HG03103 (cell line): ENCODE measurements around the gene ZNHIT1.

ENCODE experiments used
- ATAC-seq: cut with Tn5 transposase; IDR thresholded peaks from one replicate; pipeline ENCODE4 v1.9.1; 2021; ENCODE audit warnings: low read depth; ENCODE audit not compliant: unreplicated experiment

The ZNHIT1 gene

DNA sequence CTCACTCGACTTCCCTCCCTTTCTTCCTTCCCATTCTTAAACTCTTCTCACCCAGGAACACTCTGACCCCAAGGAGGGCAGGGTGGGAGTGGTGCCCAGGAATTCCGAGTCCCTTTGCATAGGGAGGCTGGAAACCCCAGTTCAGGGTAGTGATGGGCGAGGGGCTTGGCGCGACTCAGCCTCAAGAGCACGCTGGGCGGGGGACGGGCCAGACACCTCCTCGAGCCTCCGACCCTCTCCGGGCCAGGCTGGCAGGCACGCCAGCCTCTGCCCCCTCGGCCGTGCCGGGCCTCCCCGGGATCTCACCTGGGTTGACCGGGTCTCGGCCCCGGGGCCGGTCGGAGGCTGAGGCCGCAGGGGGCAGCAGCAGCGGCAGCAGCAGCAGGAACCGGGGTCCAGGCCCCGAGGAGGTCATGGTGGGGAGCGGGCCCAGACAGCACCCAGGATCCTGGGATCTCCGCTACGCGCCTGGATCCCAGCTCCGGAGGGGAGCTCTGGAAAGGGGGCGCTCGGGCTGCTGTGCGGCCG lies 1.0 kb upstream of the ZNHIT1 start:
- ATAC-seq = peak; percentile 7

DNA sequence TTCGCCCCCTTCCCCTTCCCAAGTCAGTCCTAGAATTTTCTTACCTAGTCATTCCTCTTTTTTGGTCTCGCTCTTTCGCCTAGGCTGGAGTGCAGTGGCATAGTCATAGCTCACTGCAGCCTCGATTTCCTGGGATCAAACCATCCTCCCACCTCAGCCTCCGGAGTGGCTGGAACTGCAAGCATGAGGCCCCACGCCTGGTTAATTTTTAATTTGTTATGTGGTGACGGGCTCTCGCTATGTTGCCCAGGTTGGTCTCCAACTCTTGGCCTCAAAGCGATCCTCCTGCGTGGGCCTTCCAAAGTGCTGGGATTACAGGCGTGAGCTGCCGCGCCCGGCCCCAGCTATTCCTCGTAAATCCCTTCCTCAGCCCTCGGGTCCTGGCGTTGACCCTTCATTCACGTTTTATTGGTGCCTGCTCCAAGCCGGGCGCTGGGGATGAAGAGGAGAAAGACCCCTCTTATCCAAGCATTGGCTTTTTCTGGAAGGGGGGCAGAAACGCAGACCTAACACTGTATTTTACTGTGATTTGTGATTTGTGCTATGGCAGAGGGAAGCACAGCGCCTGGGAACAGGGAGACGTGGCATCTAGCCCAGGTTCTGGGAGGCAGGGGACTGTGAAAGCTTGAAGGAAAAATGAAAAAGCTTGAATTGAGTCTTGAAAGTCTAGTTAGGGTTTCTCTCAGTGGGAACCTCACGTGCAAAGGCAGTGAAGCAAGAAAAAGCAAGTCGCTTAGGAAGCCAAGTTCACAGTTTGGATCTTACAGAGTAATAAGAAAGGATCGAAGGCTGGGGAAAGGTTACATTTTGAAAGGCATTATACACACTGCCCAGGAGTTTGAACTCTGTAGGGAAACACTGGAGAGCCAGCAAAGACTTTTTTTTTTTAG lies 516 bp downstream of the ZNHIT1 start:
- ATAC-seq = no peak

DNA sequence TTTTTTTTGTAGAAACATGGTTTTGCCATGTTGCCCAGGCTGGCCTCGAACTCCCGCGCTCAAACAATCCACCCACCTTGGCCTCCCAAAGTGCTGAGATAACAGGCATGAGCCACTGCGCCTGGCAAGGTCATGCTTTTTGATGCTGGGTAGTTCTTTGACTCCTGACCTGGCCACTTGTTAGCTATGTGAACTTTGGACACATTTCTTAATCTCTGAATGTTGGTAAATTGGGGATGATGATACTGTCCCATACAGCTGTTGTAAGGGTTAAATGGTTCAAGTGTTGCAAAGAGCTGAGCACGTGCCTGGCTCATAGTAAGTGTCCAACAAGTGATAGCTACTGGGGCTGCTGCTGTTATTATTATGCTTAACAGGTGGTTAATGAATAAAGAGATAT lies 2.3 kb downstream of the ZNHIT1 start:
- no peak for ATAC-seq

DNA sequence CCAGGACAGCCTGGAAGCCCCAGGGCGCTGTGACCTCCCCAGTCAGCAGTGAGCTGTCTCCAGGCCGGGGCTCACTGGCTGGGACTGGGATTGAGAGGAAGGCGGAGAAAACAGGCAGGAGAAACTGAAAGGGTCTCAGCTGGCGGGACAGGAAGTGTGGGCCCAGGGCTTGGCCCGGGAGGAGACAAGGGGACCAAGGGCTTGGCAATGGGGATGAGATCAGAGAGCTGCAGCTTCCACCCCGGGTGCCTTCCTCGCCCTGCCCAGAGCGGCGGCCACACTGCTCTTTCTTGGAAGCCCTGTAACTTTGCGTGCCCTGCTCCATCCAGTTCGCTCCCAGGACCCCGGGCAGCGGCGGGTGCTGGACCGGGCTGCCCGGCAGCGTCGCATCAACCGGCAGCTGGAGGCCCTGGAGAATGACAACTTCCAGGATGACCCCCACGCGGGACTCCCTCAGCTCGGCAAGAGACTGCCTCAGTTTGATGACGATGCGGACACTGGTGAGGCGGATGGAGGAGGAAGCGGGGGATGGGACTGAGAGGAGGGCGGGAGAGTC lies 4.4 kb downstream of the ZNHIT1 start:
- no peak for ATAC-seq

DNA sequence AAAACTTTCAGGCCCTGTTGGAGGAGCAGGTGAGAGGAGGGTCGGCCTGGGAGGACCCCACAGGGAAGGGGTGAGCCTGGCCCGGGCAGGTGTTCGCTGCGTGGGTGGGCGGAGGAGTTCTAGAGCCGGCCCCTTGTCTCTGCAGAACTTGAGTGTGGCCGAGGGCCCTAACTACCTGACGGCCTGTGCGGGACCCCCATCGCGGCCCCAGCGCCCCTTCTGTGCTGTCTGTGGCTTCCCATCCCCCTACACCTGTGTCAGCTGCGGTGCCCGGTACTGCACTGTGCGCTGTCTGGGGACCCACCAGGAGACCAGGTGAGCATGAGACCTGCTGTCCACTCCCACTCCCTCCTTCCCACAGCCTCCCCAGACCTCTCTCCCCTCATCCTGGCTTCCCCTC lies 5.6 kb downstream of the ZNHIT1 start:
- ATAC-seq = no peak

DNA sequence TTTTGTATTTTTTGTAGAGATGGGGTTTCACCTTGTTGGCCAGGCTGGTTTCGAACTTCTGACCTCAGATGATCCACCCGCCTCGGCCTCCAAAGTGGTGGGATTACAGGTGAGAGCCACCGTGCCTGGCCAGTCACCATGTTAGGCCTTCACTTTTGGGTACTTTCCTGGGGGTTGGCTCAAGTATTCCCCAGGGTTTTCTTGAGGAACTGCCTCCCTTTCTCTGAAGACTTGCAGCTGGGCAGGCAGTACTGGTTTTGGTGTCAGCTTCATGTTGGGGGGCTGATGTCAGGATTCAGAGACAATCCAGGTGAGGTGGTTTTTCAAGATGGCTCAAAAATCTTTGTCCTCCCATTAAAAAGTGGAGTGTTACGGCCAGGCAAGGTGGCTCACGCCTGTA lies 7.7 kb downstream of the ZNHIT1 start:
- no peak for ATAC-seq

DNA sequence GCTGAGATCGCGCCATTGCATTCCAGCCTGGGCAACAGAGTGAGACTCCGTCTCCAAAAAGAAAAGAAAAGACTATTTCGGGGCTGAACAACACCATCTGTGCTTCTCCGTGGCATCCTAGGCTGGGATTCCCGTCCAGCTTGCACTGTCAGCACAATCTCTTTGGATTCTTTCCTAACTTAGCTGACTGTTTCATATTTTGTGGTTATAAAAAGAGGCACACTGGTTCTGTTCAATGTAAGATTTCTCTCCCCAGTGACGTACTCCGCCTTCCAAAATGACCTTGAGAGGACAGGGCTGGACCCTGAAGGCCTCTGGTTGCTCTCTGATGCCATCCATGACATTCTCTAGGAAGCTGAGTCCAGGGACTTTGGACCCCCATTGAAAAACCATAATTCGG lies 8.8 kb downstream of the ZNHIT1 start:
- ATAC-seq = no peak

DNA sequence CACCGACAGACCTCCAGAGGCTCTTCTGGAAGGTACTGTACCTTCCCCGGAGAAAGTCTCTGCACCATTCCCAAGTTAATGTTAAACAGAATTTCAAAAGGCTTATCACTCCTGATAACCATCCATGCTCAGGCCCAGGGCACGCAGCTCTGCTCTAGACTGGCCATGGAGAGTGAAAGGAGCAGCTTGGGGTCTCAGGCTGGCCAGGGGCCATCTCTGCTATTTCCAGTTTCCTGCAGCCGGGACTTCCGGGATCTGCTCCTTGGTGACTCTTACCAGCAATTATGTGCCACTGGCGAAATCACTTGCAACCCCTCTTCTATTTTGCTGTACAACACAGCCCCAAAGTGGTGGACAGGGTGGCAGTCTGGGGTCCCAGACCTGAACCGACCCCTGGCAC lies 13.7 kb downstream of the ZNHIT1 start:
- no peak for ATAC-seq

DNA sequence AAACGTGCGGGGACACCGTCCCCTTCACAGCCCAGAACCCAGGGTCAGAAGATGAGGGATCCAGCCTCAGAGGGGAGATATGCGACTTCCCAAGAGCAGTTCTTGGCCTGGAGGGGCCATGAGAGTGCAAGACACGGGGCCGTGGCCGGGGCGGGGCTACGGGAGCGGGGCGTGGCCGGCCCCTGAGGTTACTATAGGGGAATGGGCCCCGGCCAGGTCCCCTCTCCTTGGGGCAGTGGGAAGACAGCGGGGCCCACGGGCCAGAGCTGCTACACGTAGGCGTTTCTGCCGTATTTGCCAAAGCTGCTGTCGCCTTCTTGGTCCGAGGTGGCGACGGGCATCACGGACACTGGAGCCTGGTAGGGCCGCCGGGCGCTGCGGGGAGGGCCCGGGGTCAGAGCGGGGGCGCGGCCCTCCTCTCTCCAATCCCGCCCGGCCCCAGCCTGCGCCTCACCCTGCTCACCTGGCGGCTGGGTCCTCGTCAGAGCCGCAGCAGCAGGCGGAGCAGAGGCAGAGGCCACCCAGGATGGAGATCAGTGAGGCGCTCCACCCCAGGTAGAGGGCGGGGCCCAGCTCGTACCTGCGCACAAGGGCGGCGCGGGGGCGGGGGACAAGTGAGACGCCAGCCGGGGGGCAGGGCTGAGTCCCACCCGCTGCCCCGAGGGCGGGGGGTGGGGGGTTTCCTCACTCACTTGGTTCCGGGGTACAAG lies 14.3 kb downstream of the ZNHIT1 start:
- ATAC-seq = no peak

DNA sequence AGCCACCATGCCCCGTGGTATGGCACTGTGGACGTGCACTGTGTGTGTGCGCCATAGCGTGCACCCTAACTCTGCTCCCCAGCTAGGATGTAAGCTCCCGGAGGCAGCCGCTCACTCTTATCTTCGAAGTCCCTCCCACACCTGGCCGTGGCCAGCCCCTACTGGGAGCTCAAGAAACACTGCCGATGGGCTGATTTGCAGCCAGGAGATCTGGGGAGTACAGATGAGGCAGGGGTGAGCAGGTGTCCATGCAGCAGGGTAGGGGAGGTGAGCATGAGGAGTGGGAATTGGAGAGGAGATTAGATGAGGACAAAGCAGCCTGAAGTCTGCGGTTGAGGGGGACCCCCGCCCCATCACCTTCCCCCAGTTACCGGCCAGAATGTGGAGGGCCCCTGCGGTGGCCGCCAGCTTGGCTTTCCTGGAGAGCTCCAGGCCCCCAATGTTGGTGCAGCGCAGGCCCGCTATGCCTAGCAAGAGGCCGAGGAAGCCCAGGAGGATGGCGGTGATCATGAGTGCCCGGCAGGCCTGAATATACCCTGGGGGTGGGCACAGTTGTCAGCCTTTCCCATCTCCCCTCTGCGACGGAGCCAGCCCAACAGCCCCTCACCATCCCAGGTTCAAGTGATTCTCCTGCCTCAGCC lies 16.1 kb downstream of the ZNHIT1 start:
- no peak for ATAC-seq

DNA sequence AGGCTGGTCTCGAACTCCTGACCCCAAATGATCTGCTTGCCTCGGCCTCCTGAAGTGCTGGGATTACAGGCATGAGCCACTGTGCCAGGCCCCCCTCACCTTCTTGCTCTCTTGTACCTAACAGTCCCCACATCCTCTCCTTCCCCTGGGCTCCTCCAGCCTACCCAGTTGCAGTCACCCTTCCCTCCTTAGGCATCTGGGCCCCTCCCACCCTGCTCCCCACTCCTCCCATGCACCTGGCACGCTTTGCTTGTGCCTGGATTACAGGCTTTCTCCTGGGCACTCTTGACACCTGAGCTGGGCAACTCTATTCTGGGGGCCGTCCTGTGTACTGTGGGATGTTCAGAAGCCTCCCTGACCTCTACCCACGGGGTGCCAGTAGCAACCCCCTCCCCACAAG lies 16.7 kb downstream of the ZNHIT1 start:
- no peak for ATAC-seq

DNA sequence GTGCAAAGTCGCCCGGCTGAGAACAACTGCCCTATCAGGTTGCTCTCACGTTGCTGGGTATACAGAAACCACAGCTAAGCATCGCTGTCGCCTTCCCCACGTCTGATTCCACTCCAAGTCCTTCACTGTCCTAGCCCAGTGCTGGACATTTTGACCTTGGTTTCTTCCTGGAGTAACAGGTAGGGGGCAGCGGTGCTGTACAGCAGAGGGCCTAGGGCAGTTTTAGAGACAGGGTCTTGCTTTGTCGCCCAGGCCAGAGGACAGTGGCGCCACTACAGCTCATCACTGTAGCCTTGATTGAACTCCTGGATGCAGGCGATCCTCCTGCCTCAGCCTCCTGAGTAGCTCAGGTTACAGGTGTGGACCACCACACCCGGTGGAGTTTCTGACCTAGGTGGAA lies 17.1 kb downstream of the ZNHIT1 start:
- no peak for ATAC-seq

DNA sequence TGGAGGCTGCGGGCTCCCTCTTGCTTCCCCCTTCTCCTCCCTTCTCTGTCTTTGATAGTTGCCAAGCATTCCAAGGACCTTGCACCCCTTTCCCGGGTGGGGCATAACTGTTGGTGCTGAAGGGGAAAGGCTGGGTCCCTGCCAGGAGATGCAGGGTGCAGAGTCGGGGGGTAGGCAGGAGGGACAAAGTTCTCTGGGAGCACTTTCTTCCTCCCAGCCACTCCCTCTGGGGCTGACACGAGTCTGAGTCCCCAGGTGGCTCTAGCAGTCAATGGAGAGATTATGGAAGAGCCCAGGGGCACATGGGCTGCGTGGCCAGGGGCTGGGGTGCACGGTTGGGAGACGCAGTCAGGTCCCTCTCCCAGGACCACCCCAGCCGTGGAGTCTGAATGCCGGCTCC lies 17.6 kb downstream of the ZNHIT1 start:
- ATAC-seq = no peak

DNA sequence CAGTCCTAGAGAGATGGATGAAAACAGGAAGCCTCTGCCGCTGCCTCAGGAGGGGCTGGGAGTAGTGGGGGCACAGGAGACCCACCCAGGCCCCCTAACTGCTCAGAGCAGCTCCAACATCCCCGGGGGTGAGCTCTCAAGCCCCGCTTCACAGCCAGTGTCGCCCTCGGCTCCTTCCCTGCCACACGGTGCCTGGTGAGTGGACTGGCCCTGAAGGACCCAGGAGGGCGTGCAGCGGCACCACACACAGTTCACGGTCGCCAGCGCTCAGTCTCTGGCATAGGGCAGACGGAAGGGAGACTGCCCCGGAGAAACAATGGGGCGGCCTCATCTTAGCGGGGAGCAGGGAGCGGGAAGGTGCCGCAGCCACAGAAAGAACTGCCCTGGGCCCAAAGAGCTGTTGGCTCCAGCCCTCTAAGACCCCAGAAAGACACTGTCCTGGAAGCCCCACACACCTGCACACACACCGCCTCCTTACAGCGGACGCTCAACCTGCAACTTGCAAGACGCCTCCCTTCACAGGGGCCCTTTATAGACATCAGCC lies 18.4 kb downstream of the ZNHIT1 start:
- ATAC-seq = no peak

DNA sequence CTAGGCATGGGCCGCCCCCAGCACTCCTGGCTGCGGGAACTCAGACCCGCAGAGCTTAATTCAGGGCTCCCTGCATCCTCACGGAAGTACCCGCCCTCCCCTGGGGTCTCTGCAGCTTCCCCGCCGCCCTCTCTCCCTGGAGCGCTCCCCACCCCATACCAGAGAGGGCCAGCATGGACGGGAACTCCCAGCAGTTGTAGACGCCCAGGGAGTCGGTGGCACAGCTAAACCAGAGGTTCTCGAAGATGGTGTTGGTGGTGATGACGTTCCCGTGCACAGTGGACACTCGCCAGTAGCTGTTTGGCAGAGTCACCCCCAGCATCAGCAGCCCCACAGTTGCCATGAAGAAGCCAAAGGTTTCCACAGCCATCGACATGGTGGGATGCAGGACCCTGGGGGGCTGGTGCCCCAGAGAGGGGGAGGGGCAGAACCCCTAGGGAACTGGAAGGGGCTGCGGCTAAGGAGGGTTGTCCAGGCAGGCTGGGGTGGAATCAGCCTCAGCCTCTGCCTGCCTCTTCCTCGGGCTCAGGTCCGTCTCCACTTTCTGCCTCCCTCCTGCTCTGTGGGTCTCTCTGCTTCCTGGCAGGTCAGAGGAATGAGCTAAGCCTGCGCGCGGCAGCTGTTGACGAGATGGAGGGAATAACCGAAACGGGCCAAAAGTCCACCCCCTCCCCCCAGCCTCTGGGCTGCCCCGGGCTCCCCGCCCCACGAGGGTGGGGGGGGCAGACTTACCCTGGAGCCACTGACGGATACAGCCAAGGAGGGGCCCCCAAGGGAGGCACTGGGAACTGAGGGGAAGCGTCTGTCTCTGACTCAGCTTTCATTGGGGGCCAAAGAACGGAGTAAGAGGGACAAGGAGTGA lies 19.5 kb downstream of the ZNHIT1 start, which contains the start of gene CLDN15:
CLDN15 (minus strand) TSS at position 597 of the 862 bp plus-strand sequence; CDS start at position 376, 221 bp downstream.
- no peak for ATAC-seq

DNA sequence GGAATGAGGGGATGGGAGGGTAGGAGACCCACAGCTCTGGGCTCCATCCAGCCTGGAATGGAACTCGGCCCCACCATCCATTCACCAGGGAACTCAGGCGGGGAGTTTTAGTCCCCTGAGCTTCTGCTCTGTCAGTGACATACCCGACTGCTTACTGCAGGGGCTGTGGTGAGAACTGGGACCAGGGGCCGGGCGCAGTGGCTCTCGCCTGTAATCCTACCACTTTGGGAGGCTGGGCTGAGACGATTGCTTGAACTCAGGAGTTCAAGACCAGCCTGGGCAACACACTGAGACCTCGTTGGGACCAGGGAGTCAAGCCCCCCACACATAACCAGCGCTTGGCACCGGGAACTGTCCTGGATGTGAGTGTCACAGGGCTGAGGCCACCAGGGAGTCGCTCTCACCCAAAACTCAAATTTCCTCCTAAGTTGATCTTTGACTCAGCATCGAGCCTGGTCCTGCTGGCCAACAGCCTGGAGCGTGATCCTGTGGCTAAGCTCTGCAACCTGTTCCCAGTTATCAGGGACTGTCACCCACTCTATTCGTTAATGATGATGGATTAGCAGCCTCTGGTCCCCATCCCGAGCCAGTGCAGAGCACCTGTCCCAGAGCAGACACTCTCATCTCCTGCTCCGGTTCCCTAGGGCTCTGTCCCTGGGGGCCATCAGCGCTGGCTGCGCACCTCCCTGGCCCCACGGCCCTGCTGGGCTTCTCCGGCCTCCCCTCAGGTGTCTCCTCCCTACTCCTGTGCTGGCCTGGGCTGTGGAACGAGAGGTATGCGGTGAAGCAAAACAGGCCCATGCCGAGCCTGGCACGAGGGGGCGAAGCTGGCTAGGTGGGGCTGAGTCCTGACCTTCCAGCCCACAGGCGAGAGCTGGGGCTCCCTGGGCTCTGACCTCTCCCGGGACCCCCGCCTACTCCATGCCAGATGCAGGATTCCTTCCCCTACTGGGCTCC lies 20.5 kb downstream of the ZNHIT1 start:
- no peak for ATAC-seq

DNA sequence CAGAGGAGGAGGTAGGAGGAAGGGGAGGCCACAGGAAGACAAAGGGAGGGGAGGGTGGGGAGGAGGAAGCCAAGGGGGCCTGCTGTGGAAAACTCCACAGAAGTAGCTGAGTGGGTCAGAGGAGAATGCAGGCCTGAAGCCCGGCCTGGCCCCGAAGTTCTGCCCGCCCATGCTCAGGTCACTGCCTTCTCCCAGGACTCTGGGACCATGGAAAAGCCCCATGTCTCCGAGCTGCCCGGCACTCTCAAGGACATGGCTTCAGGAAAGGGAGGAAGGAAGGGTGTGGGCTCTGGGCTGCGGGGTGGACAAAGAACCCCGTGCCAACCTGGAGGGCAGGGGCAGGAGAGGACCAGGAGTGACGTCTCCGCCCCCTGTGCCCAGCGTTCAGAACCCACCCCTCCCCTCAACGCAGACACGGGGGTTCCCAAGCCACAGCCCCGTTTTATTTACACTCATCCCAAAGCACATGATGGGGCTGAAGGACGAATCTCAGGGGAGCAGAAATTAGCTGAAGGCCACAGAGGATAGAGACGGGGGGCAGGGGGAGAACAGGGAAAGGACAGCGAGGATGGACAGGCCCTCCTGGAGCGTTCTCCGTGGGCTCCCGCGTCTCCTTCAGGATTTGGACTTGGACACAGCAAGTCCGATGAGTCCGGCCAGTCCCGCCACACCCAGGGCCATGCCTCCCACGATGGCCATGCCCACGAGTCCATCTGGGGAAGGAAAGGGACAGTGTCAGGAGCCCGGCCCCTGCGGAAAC lies 21.4 kb downstream of the ZNHIT1 start:
- ATAC-seq = no peak

DNA sequence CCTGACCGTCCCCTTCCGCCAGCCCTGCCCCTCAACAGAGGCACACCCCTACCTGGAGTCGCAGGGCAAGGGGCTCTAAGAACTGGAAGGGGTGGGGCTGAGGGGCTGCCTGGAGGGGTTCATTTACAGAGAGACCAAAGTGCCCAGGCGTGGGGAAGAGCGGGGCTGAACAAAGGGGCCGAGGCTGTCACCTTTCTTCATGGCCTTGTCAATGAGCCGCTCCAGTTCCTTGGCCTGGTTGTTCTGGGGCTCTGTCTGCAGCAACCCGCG lies 21.9 kb downstream of the ZNHIT1 start:
- ATAC-seq = no peak
